K562 (cell line): ENCODE data around the gene HLA-DRB1.

Experiments used
- EP300 ChIP-seq: IDR thresholded peaks from 2 replicates; pipeline ENCODE4 v1.6.1; 2012; ENCODE audit warnings: low read length, improper control_type of control experiment
- MXI1 ChIP-seq: IDR thresholded peaks from 2 replicates; pipeline ENCODE4 v1.6.1; 2011; ENCODE audit warnings: low read depth, mild to moderate bottlenecking, improper control_type of control experiment, low read length

DNA sequence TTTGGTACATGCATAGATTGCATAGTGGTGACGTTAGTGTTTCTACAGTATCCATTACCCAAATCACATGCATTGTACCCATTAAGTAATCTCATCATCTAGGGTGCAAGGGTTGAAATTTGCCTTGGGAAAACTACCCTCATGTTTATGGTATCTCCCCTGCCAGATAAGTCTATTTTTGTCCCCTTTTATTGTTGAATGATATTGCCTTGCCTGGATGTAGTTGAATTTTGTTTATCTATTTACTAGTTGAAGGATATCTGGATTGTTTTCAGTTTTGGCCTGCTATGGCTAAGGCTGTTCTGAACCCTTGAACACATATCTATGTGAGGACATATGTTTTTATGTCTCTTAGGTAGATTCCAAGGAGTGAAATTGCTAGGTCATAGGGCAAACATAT lies 13.4 kb downstream of the HLA-DRB1 start:
- no peak for TF ChIP-seq EP300
- TF ChIP-seq MXI1: no peak
